HPDE6-E6E7 (cell line): ENCODE measurements around the gene CD14.
A peak's percentile ranks its signal among the peaks of the same experiment; 100 is the strongest.
"Not testable (repeated sequence)": the region's sequence is repeated elsewhere in the genome, so short reads cannot be mapped to it uniquely, and the experiment has no call there.

Source experiments
- DNase-seq: peaks from one replicate; pipeline ENCODE4 v3.0.0; 2011; ENCODE audit warnings: missing footprints; ENCODE audit errors: extremely low spot score

The CD14 gene

GRCh38 chr5:140633021-140633471 is at the start of gene CD14:
TSS of gene CD14 (minus strand) at chr5:140633175. CDS start at chr5:140633071, 104 bp downstream.
- DNase-seq, result peak; percentile 77

GRCh38 chr5:140678993-140679392 is 46.0 kb upstream of the CD14 start:
- DNase-seq, result no peak

- no peak for DNase-seq
Measured at GRCh38 chr5:140677947-140678346, 45.0 kb upstream of the CD14 start.

DNA sequence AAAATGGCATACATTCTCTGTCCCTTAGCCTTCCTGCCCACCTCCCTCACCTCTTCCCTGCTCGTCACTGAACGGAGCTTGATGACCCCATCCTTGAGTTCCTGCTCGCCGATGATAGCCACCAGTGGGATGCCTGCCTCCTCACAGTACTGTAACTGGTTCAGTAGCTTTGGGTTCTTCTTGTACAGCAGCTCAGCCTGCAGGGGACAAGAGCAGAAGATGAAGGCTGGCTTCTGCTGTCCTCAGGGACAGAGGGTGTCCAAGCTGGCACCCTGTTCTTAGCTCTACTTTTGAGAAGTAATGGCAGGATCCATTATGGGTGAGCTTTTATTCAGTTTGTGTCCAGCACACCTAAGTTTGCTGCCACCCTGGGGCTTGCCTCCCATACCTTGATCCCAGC is 41.7 kb upstream of the CD14 start:
- no peak for DNase-seq

DNA sequence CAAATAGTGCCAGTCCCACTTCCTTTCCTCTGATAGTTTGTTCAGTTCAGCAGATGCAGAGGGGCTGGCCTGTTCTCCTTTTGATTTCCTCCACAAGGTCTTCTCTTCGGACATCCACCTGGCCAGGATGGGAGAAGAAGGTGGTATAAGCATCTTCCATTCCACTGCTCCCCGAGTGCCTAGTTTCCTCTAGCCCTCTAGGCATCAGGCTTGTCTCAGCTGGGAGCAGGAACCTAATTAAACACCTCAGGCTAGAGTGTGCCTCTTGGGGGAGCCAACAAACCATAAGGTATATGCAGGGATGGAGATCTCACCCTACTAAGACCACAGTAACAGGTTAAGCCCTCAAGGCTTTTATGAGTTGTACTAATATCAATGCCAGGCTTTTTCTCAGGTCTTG is 41.2 kb upstream of the CD14 start:
- no peak for DNase-seq

DNA sequence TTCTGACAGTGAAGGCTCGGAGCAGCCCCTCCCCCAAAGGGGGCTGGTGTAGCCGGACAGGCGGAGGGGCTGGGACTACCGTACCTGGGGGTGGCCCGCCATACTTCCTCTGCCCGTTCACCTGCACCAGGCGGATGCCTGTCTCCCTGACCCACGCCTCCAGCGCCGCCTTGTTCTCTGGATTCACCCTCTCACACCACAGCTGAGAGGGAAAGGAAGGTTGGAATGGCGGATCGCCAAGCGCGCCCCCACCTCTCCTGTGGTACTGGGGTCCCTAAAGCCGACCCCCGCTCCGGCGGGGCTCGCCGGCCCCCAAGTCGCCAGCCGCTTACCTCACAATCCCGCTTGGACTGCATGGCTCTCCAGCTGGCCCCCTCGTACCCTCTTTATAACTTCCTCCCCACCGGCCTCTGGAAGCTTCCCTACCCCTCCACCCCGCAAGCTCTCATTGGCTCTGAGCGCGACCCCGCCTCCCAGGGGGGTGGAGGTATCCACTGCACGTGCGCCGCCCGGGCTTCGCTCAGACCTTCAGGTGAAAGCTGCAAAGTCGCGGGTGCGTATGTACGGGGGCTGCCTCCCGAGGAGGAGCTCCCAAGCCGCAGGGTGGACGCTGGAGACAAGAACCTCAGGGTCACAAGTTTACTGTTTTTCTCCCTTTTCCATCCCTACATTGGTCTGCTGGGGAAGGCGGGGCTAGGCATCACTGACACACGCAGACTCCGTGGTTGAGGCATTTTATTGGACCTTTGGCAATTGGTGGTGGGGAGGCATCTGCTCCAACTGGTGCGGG is 40.4 kb upstream of the CD14 start, which contains the start of gene DND1:
Gene DND1 (minus strand): TSS at position 390 of the 790 bp plus-strand sequence. CDS start 34 bp downstream, at position 356.
- no peak for DNase-seq

GRCh38 chr5:140672455-140673186 is 39.6 kb upstream of the CD14 start:
- no peak for DNase-seq

DNA sequence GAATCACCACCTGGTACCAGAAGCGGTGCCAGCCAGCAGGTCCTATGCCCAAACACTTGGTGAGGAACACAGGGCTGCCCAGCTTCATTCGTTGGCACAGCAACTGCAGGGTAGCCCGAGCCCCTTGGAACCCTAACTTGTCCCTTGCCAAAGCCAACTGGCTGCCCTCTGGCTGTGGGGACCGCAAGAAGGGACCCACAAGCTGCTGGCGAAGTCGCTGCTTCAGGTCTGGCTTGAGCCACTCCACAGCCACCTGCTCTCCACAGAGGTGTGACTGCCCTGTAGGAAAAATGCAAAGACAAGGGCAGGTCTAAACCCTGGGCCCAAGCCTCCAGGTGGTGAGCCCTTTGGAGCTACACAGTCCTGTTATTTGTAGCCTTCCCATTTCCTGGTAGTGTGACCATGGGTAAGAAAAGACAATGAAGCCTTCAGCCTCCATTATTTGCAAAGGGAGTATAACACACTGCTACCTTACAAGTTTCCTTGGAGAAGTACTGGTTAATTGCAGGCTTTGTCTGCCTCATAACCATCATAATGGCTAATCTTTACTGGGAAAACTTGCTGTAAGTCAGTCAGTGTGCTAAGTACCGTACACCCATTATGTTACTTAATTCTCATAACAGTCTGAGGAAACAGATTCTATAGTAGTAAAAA is 38.6 kb upstream of the CD14 start:
- DNase-seq, result no peak

GRCh38 chr5:140671035-140671434 is 38.1 kb upstream of the CD14 start:
- not testable (repeated sequence) for DNase-seq

DNA sequence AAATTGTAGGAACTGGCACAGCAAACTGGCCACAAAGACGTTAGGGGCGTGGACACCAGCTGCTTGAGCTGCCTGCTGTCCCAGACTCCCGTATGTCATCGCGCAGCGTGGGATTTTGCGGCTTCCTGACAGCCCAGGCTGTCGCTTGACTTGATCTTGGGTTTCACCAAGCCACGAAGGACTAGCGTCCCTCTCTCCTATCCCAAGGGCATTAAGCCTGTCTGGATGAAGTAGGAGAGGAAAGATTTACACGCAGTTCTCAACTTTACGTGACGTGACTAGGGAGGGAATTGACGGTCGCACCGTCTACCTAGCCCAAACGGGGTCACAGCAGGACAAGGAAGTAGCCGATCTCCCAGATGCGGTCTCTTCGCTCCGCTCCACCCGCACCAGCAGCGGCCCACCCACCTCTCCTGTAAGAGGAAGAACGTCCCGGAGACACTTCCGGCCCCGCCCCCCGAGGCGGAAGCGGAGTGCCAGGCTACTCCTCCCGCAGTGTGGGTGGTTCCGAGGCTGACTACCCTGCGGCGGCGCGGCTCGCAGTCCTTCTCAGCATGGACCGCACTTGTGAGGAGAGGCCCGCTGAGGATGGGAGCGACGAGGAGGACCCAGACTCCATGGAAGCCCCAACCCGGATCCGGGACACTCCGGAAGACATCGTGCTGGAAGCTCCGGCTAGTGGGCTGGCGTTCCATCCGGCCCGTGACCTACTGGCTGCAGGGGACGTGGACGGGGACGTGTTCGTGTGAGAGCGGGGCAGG is 31.6 kb upstream of the CD14 start, which contains the start of gene WDR55:
Gene WDR55 (plus strand): TSS at position 546 of the 761 bp plus-strand sequence. CDS start 9 bp downstream, at position 555.
- peak; percentile 96 for DNase-seq

- DNase-seq, result no peak
Measured at GRCh38 chr5:140664030-140664358, 31.0 kb upstream of the CD14 start.

DNA sequence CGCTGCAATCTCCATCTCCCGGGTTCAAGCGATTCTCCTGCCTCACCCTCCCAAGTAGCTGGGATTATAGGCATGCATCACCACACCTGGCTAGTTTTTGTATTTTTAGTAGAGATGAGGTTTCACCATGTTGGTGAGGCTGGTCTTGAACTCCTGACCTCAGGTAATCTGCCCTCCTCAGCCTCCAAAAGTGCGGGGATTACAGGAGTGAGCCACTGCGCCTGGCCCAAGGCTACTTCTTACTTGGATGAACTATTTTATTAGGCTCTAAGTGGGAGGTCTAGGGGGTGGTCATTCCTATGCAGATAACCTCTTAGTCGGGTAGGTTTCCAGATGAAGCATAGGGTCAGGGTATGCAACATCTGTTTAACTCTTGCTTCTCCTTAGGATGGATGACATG is 27.4 kb upstream of the CD14 start:
- DNase-seq, result not testable (repeated sequence)

GRCh38 chr5:140658870-140659269 is 25.9 kb upstream of the CD14 start:
- no peak for DNase-seq

DNA sequence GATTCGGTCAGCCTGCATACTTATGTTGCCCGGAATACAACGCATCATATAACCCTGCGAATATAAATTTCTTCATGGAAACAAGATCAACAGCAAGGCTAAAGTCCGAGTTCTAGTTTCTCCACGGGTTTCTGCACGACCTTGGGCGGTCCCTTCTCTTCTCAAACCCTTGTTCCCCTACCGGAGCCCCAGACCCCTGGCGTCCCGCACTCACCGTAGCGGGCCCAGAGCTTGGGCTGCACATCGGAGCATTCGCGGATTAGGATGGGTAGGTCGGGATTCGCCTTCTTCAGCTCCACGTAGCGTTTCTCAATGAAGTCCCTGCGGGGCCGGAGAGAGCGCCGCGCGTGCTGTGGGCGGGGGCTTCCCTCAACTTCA is 14.1 kb upstream of the CD14 start:
- no peak for DNase-seq

- DNase-seq, result no peak
Measured at GRCh38 chr5:140642718-140643117, 9.7 kb upstream of the CD14 start.

- no peak for DNase-seq
Measured at GRCh38 chr5:140641716-140642115, 8.7 kb upstream of the CD14 start.

DNA sequence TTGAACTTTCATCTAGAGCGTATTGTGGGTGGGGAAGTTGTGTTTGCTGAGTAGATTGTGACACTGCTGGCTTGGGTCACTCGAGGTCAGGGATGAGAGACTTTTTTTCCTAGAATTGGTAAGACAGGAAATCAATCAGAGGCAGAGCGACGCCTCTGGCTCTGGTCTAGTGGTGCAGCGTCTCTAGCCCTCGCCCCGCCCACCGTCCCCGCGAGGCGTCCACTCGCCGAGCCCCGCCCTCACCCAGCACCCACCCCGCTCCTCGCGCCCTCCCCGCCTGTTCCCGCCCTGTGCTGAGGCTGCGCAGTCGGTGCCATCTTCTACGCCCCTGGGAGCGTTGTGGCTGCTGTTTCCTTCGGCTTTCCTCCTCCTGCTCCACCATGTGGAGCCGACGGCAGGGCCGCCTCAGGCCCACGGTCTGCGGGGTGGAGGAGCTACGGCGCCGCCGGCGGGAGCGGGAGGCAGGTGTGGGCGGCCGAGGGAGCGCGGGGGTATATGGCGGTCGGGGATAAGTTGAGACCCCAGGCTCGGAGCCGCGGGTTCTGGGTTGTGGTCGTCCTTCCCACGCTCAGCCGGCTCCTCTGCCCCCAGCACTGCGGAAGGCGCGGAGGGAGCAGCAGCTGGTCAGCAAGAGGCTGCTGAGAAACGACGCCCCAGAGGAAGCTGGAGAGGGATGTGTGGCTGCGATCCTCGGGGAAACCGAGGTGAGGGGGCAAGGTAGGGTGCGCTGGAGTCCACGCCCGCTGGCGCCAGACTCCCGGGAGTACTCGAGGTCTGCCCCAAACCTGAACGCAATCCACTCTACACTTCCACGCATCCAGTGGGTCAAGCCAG is 6.4 kb upstream of the CD14 start, which contains the start of gene TMCO6:
Gene TMCO6 (plus strand): TSS at position 304 of the 834 bp plus-strand sequence. CDS start 77 bp downstream, at position 381.
- DNase-seq, result peak; percentile 98

DNA sequence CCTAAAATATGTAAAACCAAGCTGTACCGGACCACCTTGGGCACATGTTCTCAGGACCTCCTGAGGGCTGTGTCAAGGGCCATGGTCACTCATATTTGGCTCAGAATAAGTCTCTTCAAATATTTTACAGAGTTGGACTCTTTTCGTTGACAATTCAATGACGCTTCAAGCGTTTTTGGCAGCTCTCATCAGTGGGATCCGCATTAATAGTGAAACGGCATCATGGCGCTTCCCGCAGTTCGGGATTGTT is 5.8 kb upstream of the CD14 start:
- DNase-seq, result not testable (repeated sequence)

- no peak for DNase-seq
Measured at GRCh38 chr5:140637371-140638100, 4.6 kb upstream of the CD14 start.
